Renal cortical epithelial cell (primary cell): ENCODE data around the gene MAD1L1. TPM values are rescaled to one million over a fixed set of nuclear protein-coding genes. Genes with fewer than 3 reads are reported as not detected.

Experiments
- DNase-seq: peaks from one replicate; pipeline ENCODE4 v3.0.0-alpha.2; 2011; ENCODE audit warnings: low read depth
- total RNA-seq: library from RNA; depleted of rRNA; stranded (reverse); fragments of >200 nt; gene quantifications from 2 replicates; pipeline ENCODE4 v1.2.3, GENCODE V29; 2014

MAD1L1 gene
- total RNA-seq, 1 donor from 2014 or later, result 33.5 TPM

- DNase-seq, result no peak
Observed at GRCh38 chr7:1899951-1900762, 332.6 kb downstream of the MAD1L1 start.

GRCh38 chr7:1899196-1899595 is 333.5 kb downstream of the MAD1L1 start:
- DNase-seq, result no peak

- no peak for DNase-seq
Observed at GRCh38 chr7:1898628-1899185, 334.0 kb downstream of the MAD1L1 start.

- DNase-seq, result no peak
Observed at GRCh38 chr7:1897861-1898627, 334.7 kb downstream of the MAD1L1 start.

- DNase-seq, result no peak
Observed at GRCh38 chr7:1897076-1897860, 335.5 kb downstream of the MAD1L1 start.

GRCh38 chr7:1895664-1896515 is 336.9 kb downstream of the MAD1L1 start:
- DNase-seq, result no peak

- DNase-seq, result no peak
Observed at GRCh38 chr7:1894906-1895663, 337.7 kb downstream of the MAD1L1 start.

- DNase-seq, result no peak
Observed at GRCh38 chr7:1894313-1894900, 338.3 kb downstream of the MAD1L1 start.

- DNase-seq, result no peak
Observed at GRCh38 chr7:1893451-1893850, 339.3 kb downstream of the MAD1L1 start.

GRCh38 chr7:1893036-1893435 is 339.7 kb downstream of the MAD1L1 start:
- no peak for DNase-seq

- DNase-seq, result no peak
Observed at GRCh38 chr7:1892011-1892965, 340.5 kb downstream of the MAD1L1 start.

GRCh38 chr7:1890289-1891235 is 342.2 kb downstream of the MAD1L1 start:
- no peak for DNase-seq

GRCh38 chr7:1889556-1890181 is 343.1 kb downstream of the MAD1L1 start:
- DNase-seq, result no peak

GRCh38 chr7:1889091-1889490 is 343.7 kb downstream of the MAD1L1 start:
- DNase-seq, result no peak

- no peak for DNase-seq
Observed at GRCh38 chr7:1888425-1888824, 344.3 kb downstream of the MAD1L1 start.

GRCh38 chr7:1887251-1887650 is 345.5 kb downstream of the MAD1L1 start:
- no peak for DNase-seq
